Measurements from ENCODE around the gene AUTS2. TPM values are rescaled to one million over a fixed set of nuclear protein-coding genes. Genes with fewer than 3 reads are reported as not detected.

Gene AUTS2
- total RNA-seq, 1 experiment from 2014 or later, result 256 TPM

- no peaks in the 10 kb centered on the region for H3K23me2 ChIP-seq (ENCODE audit: insufficient read length, low read depth, low read length, poor library complexity, severe bottlenecking)
Observed at GRCh38 chr7:70529436-70529835, 931.2 kb downstream of the AUTS2 start.

More at GRCh38 chr7:70529436-70529835, 931.2 kb downstream of the AUTS2 start:
- no peak for TF ChIP-seq CTCF (conservative IDR thresholded peaks at IDR 0.05)
- Histone ChIP-seq H4K20me1 (ENCODE audit: control insufficient read depth, insufficient read depth, insufficient read length) (no peaks in the 10 kb centered on the region), H3K9ac (ENCODE audit: extremely low read depth, insufficient read length, low read length) (no peak overlapping the region), H3K4me1 (ENCODE audit: insufficient read depth, low read length) (no peaks in the 10 kb centered on the region), H2BK5ac (ENCODE audit: insufficient read length, low read length) (no peak overlapping the region), H4K5ac (ENCODE audit: insufficient read length, low read depth, low read length) (no peak overlapping the region), H3K79me1 (ENCODE audit: insufficient read depth, low read depth, low read length, poor library complexity, severe bottlenecking) (no peaks in the 10 kb centered on the region), H3K27me3 (ENCODE audit: insufficient read depth, low read length) (no peaks in the 10 kb centered on the region), H3K4ac (ENCODE audit: low read depth, low read length) (no peak overlapping the region), H3K79me2 (ENCODE audit: insufficient read depth, low read length) (no peaks in the 10 kb centered on the region), H4K8ac (replicated peaks; ENCODE audit: insufficient read length, low read depth, low read length) (no peak overlapping the region), H3K27ac (ENCODE audit: insufficient read length, low read depth, low read length) (no peak overlapping the region), H3K23ac (ENCODE audit: insufficient read length, low read depth, low read length) (no peak overlapping the region), H3K56ac (ENCODE audit: insufficient read length, low read depth, low read length) (no peak overlapping the region), H4K91ac (ENCODE audit: insufficient read length, low read depth, low read length) (no peak overlapping the region), H3K9me3 (ENCODE audit: control insufficient read depth, low read depth, low read length) (no peaks in the 10 kb centered on the region), H2BK12ac (ENCODE audit: insufficient read length, low read depth, low read length) (no peak overlapping the region), H3K4me2 (ENCODE audit: insufficient read depth, insufficient read length, low read length) (no peak overlapping the region), H3K14ac (ENCODE audit: insufficient read depth, low read length) (no peak overlapping the region), H2BK20ac (ENCODE audit: low read depth, low read length, poor library complexity, severe bottlenecking) (no peak overlapping the region), H3K18ac (ENCODE audit: insufficient read length, low read depth, low read length) (no peak overlapping the region), H2AK5ac (ENCODE audit: insufficient read length, low read length) (no peak overlapping the region), H2BK120ac (ENCODE audit: low read depth, low read length, poor library complexity, severe bottlenecking) (no peak overlapping the region), H3T11ph (ENCODE audit: low read length) (no peak overlapping the region), H2BK15ac (ENCODE audit: low read depth, low read length) (no peak overlapping the region), H2AFZ (ENCODE audit: low read length) (no peak overlapping the region)
- H3K9me3 Mint-ChIP-seq, result peaks cover 2 to 7% of the 10 kb centered on the region in 2 experiments; a peak in 3 of 5 replicates
- H3K36me3 Mint-ChIP-seq (ENCODE audit: insufficient read depth in 1 of 3, low read depth in 3 of 3), result peaks cover 0 to 2% (median 0%) of the 10 kb centered on the region in 3 experiments; a peak in 2 of 7 replicates
- DNase-seq, result no peak
- no peak overlapping the region for H3K4me3 Mint-ChIP-seq
- H3K27ac Mint-ChIP-seq, result no peak overlapping the region
- peaks cover 3% of the 10 kb centered on the region; the same call in 1 of the 2 replicates for H3K27me3 Mint-ChIP-seq (ENCODE audit: low read depth)
- no CpG with 5 or more reads among the region's 5 CpGs for WGBS (ENCODE audit: extremely low coverage, insufficient read length, low lambda C conversion rate)
- no peaks in the 10 kb centered on the region for H3K4me1 Mint-ChIP-seq

Measured in H9 (cell line).